ENCODE data around the gene IL1RAP.

Gene IL1RAP

DNA sequence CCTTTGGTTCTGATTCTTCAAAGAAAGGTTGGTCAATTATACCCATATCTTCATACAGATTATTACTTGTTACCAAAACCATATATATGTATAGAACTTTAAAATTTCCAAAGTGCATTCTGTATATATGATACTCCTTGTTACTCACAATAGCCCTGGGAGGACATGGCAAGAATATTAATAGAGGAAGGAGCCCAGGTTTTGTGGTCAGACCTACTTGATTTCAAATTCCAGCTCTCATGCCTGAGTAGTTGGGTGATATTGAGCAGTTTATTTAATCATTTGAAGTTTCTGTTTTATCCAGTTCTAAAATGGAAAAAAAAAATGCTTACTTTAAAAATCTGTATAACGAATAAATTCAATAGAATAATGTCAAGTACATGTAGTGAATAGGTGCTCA lies 2.5 kb downstream of the IL1RAP start:
- TF ChIP-seq, protein P1, sequence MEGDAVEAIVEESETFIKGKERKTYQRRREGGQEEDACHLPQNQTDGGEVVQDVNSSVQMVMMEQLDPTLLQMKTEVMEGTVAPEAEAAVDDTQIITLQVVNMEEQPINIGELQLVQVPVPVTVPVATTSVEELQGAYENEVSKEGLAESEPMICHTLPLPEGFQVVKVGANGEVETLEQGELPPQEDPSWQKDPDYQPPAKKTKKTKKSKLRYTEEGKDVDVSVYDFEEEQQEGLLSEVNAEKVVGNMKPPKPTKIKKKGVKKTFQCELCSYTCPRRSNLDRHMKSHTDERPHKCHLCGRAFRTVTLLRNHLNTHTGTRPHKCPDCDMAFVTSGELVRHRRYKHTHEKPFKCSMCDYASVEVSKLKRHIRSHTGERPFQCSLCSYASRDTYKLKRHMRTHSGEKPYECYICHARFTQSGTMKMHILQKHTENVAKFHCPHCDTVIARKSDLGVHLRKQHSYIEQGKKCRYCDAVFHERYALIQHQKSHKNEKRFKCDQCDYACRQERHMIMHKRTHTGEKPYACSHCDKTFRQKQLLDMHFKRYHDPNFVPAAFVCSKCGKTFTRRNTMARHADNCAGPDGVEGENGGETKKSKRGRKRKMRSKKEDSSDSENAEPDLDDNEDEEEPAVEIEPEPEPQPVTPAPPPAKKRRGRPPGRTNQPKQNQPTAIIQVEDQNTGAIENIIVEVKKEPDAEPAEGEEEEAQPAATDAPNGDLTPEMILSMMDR (IDR thresholded peaks at IDR 0.05), result no peak

DNA sequence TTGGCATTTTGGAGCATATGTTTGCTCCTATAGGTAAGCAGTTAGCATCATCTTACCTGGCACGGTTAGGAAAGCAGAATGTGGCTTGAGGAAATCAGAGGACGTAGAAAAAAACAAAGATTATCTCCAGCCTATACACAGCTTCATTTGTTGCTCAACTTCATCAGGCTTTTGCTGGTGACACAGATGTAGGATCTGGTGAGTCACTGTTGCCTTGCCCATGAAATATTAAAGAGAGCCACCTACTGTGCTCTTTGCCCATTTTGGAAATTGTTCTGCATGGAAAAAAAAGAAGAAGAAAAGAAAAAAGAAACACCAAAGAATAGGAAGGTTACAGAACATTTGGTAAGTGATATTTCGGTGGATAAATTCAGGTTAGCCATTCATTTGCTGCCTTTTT lies 3.8 kb downstream of the IL1RAP start:
- TF ChIP-seq, protein P1 (IDR thresholded peaks at IDR 0.05), result no peak

DNA sequence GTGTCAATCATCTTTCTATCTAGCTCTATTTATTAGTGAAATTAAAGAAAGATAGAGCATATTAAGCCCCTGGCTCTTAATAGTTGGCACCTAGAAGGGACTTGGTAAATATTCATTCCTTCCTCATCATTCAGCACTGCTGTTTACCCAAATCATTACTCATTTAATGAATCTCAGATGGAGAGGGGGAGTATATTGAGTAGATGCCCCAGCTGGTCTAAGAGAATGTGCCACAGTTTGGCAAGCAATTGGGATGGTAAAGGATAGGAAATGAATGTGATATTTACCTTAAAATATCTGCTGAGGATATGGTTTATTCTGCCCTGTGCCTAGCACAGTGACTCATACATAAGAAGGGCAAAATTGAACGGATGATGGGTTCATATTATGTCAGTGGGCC lies 6.0 kb downstream of the IL1RAP start:
- TF ChIP-seq, protein P1 (IDR thresholded peaks at IDR 0.05), result no peak

DNA sequence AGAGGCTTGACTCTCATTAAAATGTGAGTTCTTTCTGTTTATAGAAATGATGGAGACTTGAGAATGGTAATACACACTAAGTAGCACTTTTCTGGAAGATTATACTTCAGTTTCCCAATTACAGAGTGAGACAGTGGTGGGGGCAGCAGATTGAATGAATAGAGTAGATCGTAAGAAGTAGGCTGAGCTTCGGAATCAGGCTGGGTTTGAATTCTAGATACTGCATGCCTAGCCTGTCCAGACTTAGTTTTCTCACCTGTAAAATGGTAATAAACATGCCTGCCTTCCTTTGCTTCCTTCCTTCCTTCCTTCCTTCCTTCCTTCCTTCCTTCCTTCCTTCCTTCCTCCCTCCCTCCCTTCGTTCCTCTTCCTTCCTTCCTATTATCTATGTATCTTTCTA lies 8.1 kb downstream of the IL1RAP start:
- TF ChIP-seq, protein P1 (IDR thresholded peaks at IDR 0.05), result no peak

DNA sequence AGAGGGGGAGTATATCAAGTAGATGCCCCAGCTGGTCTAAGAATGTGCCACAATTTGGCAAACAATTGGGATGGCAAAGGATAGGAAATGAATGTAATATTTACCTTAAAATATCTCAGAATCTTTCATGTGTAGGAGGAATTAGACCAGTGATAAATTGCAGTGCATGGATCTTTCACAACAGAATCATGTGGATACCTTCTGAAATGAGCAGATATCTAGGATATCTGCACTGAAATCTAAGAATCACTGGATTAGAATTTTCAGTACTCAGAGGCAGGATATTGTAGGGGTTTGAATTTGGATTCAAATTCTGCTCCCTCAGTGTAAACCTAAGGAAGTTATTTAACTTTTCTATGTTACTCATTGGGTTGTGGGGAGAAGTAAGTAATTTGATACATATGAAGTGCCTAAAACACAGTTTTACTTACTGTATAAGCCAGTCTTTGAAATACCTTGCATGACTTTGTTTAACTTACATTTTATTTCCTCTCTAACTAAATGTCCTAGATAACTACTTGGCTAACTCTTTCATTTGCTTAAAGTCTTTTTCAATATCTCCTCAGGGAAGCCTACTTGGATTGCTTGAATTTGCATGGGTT lies 8.8 kb downstream of the IL1RAP start:
- TF ChIP-seq, protein P1 (IDR thresholded peaks at IDR 0.05), result no peak

DNA sequence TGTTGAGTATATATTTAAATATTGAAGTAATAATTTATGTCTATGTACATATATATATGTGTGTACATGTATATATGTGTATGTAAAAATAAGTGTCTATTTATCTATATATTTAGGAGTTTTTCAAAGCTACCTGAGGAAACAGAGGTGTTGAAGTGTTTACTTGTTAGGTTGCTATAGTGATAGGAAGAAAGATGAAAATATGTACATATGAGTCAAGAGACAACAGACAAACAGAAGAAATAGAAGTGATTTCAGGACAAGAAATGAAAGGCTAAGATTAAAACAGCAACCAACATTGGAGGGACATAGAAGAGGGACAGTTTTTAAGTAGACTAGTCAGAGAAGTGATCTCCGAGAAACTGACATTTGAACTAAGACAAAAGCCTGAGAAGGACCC lies 11.1 kb downstream of the IL1RAP start:
- TF ChIP-seq, protein P1 (IDR thresholded peaks at IDR 0.05), result no peak

DNA sequence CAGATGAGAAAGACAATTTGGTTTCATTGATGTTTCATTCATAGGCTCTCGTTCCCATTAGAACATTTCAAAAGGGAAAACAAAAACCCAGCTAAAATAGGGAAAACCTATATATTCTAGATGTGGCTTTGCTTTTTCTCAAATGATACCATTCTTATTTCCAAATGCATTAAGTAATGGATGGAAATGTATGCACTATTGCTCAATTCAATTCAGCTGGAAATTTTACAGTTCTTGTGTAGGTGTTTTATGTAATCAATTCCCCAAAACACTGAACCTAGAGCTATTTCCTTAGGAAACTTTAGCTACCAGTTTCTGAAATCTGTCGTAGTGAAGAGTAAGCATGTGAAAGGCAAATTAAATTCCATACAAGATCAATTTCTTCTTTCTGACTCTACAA lies 11.7 kb downstream of the IL1RAP start:
- TF ChIP-seq, protein P1 (IDR thresholded peaks at IDR 0.05), result no peak
